ENCODE data around the gene RPL13A. TPM values are rescaled to one million over a fixed set of nuclear protein-coding genes. Genes with fewer than 3 reads are reported as not detected.
A peak's percentile ranks its signal among the peaks of the same experiment; 100 is the strongest.

RPL13A gene
- total RNA-seq, 1 donor from 2014 or later, result 2,665 TPM

GRCh38 chr19:49488863-49489537 lies 1.6 kb downstream of the RPL13A start:
- H3K4me1 Mint-ChIP-seq (ENCODE audit: low read depth), result peaks cover 14% of the 10 kb centered on the region
- no peaks in the 10 kb centered on the region for H3K27me3 Mint-ChIP-seq
- H3K4me3 Mint-ChIP-seq (ENCODE audit: low read depth), result peak overlapping the region; percentile 97
- no peak for DNase-seq (ENCODE audit: low spot score, unreplicated experiment)
- no peak for TF ChIP-seq CTCF (IDR thresholded peaks at IDR 0.05; ENCODE audit: unreplicated experiment)
- peak overlapping the region; percentile 96 for H3K27ac Mint-ChIP-seq
- H3K9me3 Mint-ChIP-seq (ENCODE audit: low read depth), result no peaks in the 10 kb centered on the region
- peaks cover 28% of the 10 kb centered on the region for H3K36me3 Mint-ChIP-seq (ENCODE audit: insufficient read depth)

- no peaks in the 10 kb centered on the region for H3K9me3 Mint-ChIP-seq (ENCODE audit: low read depth)
- H3K4me3 Mint-ChIP-seq (ENCODE audit: low read depth), result peak overlapping the region; percentile 97
- peaks cover 28% of the 10 kb centered on the region for H3K36me3 Mint-ChIP-seq (ENCODE audit: insufficient read depth)
- no peaks in the 10 kb centered on the region for H3K27me3 Mint-ChIP-seq
- peak overlapping the region; percentile 96 for H3K27ac Mint-ChIP-seq
- H3K4me1 Mint-ChIP-seq (ENCODE audit: low read depth), result peaks cover 14% of the 10 kb centered on the region
- no peak for TF ChIP-seq CTCF (IDR thresholded peaks at IDR 0.05; ENCODE audit: unreplicated experiment)
- no peak for DNase-seq (ENCODE audit: low spot score, unreplicated experiment)
Measured at GRCh38 chr19:49489601-49490167, 2.3 kb downstream of the RPL13A start.

DNA sequence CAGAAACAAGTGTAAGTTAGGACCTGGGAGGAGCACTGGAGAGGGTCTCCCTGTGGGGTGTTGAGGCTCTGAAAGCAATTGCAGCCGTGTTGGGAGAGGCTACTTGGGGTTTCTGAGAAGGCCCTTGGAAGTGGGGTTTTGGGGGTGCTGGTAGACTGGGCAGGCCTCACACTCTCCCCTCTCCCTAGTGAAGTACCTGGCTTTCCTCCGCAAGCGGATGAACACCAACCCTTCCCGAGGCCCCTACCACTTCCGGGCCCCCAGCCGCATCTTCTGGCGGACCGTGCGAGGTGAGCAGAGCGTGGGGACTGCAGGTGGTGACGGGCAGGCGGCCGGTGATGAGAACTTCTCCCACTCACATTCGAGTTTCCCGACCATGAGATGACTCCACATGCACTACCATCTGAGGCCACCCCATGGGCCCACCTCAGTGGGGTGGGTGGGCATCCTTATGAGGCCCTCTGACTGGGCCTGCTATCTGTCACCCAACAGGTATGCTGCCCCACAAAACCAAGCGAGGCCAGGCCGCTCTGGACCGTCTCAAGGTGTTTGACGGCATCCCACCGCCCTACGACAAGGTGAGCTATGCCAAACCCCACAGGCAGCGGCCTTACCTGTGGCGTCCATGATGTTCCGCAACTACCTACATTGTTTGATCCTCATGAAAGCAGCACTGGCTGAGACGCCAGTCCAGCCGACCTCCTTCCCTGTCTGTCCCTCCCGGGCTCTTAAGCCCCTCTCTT lies 3.0 kb downstream of the RPL13A start:
- peak overlapping the region; percentile 96 for H3K27ac Mint-ChIP-seq
- H3K4me1 Mint-ChIP-seq (ENCODE audit: low read depth), result peaks cover 14% of the 10 kb centered on the region
- no peak for DNase-seq (ENCODE audit: low spot score, unreplicated experiment)
- H3K9me3 Mint-ChIP-seq (ENCODE audit: low read depth), result no peaks in the 10 kb centered on the region
- peak overlapping the region; percentile 97 for H3K4me3 Mint-ChIP-seq (ENCODE audit: low read depth)
- H3K27me3 Mint-ChIP-seq, result no peaks in the 10 kb centered on the region
- H3K36me3 Mint-ChIP-seq (ENCODE audit: insufficient read depth), result peaks cover 28% of the 10 kb centered on the region
- no peak for TF ChIP-seq CTCF (IDR thresholded peaks at IDR 0.05; ENCODE audit: unreplicated experiment)

DNA sequence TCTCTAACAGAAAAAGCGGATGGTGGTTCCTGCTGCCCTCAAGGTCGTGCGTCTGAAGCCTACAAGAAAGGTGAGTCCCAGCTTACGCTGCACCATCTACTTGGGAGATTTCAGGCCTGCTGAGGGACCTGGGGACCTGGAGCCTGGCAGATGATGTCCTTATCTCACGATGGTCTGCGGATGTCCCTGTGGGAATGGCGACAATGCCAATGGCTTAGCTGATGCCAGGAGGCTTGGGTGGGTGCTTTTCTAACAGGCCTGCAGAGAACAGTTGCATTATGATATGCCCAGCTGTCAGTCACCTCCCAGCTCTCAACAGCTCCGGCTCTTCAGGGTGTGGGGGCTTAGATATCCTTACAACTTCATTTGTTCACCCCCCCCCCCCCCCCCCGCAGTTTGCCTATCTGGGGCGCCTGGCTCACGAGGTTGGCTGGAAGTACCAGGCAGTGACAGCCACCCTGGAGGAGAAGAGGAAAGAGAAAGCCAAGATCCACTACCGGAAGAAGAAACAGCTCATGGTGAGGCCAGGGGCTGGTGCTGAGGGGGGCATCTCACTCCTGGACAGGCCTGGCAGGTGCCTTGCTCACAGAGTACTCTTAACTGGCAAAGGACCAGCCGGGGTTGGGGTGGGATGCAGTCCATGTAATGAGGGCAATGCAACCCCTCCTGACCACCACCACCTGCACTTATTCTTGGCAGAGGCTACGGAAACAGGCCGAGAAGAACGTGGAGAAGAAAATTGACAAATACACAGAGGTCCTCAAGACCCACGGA lies 3.8 kb downstream of the RPL13A start:
- peak overlapping the region; percentile 96 for H3K27ac Mint-ChIP-seq
- no peak for DNase-seq (ENCODE audit: low spot score, unreplicated experiment)
- no peak overlapping the region for H3K4me3 Mint-ChIP-seq (ENCODE audit: low read depth)
- TF ChIP-seq CTCF (IDR thresholded peaks at IDR 0.05; ENCODE audit: unreplicated experiment), result no peak
- H3K4me1 Mint-ChIP-seq (ENCODE audit: low read depth), result peaks cover 16% of the 10 kb centered on the region
- no peaks in the 10 kb centered on the region for H3K27me3 Mint-ChIP-seq
- H3K36me3 Mint-ChIP-seq (ENCODE audit: insufficient read depth), result peaks cover 28% of the 10 kb centered on the region
- H3K9me3 Mint-ChIP-seq (ENCODE audit: low read depth), result no peaks in the 10 kb centered on the region
